Liver (tissue), 9 donors: ENCODE data around the gene PHKG2. TPM values are rescaled to one million over a fixed set of nuclear protein-coding genes. Genes with fewer than 3 reads are reported as not detected.
A peak's percentile ranks its signal among the peaks of the same experiment; 100 is the strongest.

Experiments used
- DNase-seq: peaks from one replicate; pipeline ENCODE4 v3.0.0-alpha.2; 2017; ENCODE audit warnings: low spot score
- H3K27ac ChIP-seq, 2 donors: one replicate each; pipeline ENCODE4 v1.7.0; 2013; ENCODE audit warnings: inconsistent platforms in 2 of 2, low read length in 2 of 2, control low read depth in 1 of 2, low read depth in 1 of 2, mild to moderate bottlenecking in 1 of 2
- H3K27me3 ChIP-seq, 4 donors: one replicate each; pipeline versions ENCODE4 v1.6.1 to v1.7.0; 2013; ENCODE audit warnings: low read length in 3 of 4, inconsistent platforms in 1 of 4, mild to moderate bottlenecking in 1 of 4, moderate library complexity in 1 of 4; ENCODE audit not compliant: control insufficient read depth in 4 of 4, insufficient read depth in 4 of 4
- H3K36me3 ChIP-seq, 4 donors: one replicate each; pipeline versions ENCODE4 v1.6.1 to v1.7.0; 2013; ENCODE audit warnings: low read length in 3 of 4, mild to moderate bottlenecking in 3 of 4, low read depth in 1 of 4, moderate library complexity in 1 of 4; ENCODE audit not compliant: control insufficient read depth in 4 of 4, insufficient read depth in 3 of 4
- H3K4me1 ChIP-seq, 4 donors: one replicate each; pipeline versions ENCODE4 v1.6.1 to v1.7.0; 2013; ENCODE audit warnings: low read length in 3 of 4, mild to moderate bottlenecking in 3 of 4, moderate library complexity in 1 of 4; ENCODE audit not compliant: control insufficient read depth in 4 of 4, insufficient read depth in 4 of 4
- H3K4me3 ChIP-seq, 3 donors: one replicate each; pipeline versions ENCODE4 v1.6.1 to v1.7.0; 2013; ENCODE audit warnings: low read length in 3 of 3, control low read depth in 1 of 3, low read depth in 1 of 3, mild to moderate bottlenecking in 1 of 3
- H3K9ac ChIP-seq, 2 donors: one replicate each; pipeline ENCODE4 v1.7.0; 2013; ENCODE audit warnings: low read length in 2 of 2, mild to moderate bottlenecking in 2 of 2, moderate library complexity in 2 of 2, control low read depth in 1 of 2, low read depth in 1 of 2
- H3K9me3 ChIP-seq, 4 donors: one replicate each; pipeline versions ENCODE4 v1.6.1 to v1.7.0; 2013; ENCODE audit warnings: low read length in 3 of 4; ENCODE audit not compliant: control insufficient read depth in 4 of 4
- CTCF ChIP-seq: fragments of 150-350 bp; IDR thresholded peaks from 2 replicates; pipeline ENCODE4 v1.5.1; 2017; ENCODE audit warnings: improper control_type of control experiment, low read depth, low read length; ENCODE audit not compliant: missing input control
- EGR1 ChIP-seq, 2 donors: IDR thresholded peaks; 2 replicates each; pipeline ENCODE4 v1.6.1; 2016 to 2018; ENCODE audit warnings: antibody characterized with exemption in 2 of 2, low read depth in 2 of 2
- FOXA1 ChIP-seq: IDR thresholded peaks from 2 replicates; pipeline ENCODE4 v1.6.1; 2016; ENCODE audit warnings: antibody characterized with exemption
- HNF4A ChIP-seq, 2 donors: conservative IDR thresholded peaks; 2 replicates each; pipeline ENCODE4 v1.6.1; 2016; ENCODE audit warnings: antibody characterized with exemption in 2 of 2, mild to moderate bottlenecking in 2 of 2
- HNF4G ChIP-seq: IDR thresholded peaks from 2 replicates; pipeline ENCODE4 v1.6.1; 2016; ENCODE audit warnings: antibody characterized with exemption
- MAX ChIP-seq: IDR thresholded peaks from 2 replicates; pipeline ENCODE4 v1.6.1; 2016; ENCODE audit warnings: antibody characterized with exemption
- RAD21 ChIP-seq, 2 donors: IDR thresholded peaks; 2 replicates each; pipeline ENCODE4 v1.6.1; 2016; ENCODE audit warnings: antibody characterized with exemption in 2 of 2, mild to moderate bottlenecking in 2 of 2
- REST ChIP-seq: IDR thresholded peaks from 2 replicates; pipeline ENCODE4 v1.6.1; 2016; ENCODE audit warnings: antibody characterized with exemption, mild to moderate bottlenecking
- TAF1 ChIP-seq: conservative IDR thresholded peaks from 2 replicates; pipeline ENCODE4 v1.6.1; 2016; ENCODE audit warnings: antibody characterized with exemption, mild to moderate bottlenecking
- YY1 ChIP-seq: IDR thresholded peaks from 2 replicates; pipeline ENCODE4 v1.6.1; 2016; ENCODE audit warnings: antibody characterized with exemption, mild to moderate bottlenecking
- WGBS: extraction: QIAGEN DNeasy Blood & Tissue Kit; methylation state at CpG from one replicate; pipeline ENCODE4 v1.1.7; 2013; 5-methylcytosine and 5-hydroxymethylcytosine counted together
- polyA plus RNA-seq, 2 donors: library from polyadenylated mRNA; stranded (reverse) in 1 of 2; unstranded in 1 of 2; fragments of 200-250 nt in 1 of 2; fragments of >200 nt in 1 of 2; fragmentation: Nextera tagmentation in 1 of 2; extraction: Ambion mirVana in 1 of 2; gene quantifications; one replicate each; pipeline versions ENCODE4 v1.2.1 to v1.2.3, GENCODE V29; 2013 to 2015
- total RNA-seq, 2 donors: library from RNA; depleted of rRNA; stranded (reverse); fragments of >200 nt; gene quantifications; one replicate each; pipeline ENCODE4 v1.2.3, GENCODE V29; 2014
- donor health status: healthy.
- donor health status: healthy.
- donor health status: healthy.
- donor health status: healthy.
- donor health status: healthy.

PHKG2 gene
- total and polyA plus RNA-seq, 4 donors, result 9.2 to 21.2 (median 17.9) TPM

GRCh38 chr16:30722443-30722842, 25.8 kb upstream of the PHKG2 start:
- Histone ChIP-seq H3K4me3 (no peak overlapping the region), H3K9me3 (no peaks in the 10 kb centered on the region), H3K9ac (no peak overlapping the region), H3K27me3 (no peaks in the 10 kb centered on the region), H3K27ac (no peak overlapping the region), H3K4me1 (peaks cover 0 to 19% (median 5%) of the 10 kb centered on the region in 4 donors), H3K36me3 (peaks cover 49 to 68% (median 53%) of the 10 kb centered on the region in 4 donors)
- TF ChIP-seq REST (no peak), YY1 (no peak), RAD21 (IDR thresholded peaks at IDR 0.05) (peak in 1 of 2 donors; percentile 37), HNF4A (conservative IDR thresholded peaks at IDR 0.05) (no peak), FOXA1 (no peak)
- DNase-seq, result no peak
- 71% methylated on average over 6 of the region's 6 CpGs for WGBS

- Histone ChIP-seq H3K9me3 (no peaks in the 10 kb centered on the region), H3K27me3 (no peaks in the 10 kb centered on the region), H3K4me1 (peaks cover 0 to 21% (median 5%) of the 10 kb centered on the region in 4 donors), H3K4me3 (no peak overlapping the region), H3K9ac (no peak overlapping the region), H3K36me3 (peaks cover 48 to 65% (median 53%) of the 10 kb centered on the region in 4 donors), H3K27ac (no peak overlapping the region)
- TF ChIP-seq RAD21 (IDR thresholded peaks at IDR 0.05), result no peak
- TF ChIP-seq TAF1, result no peak
- no peak for TF ChIP-seq HNF4G
- no peak for TF ChIP-seq REST
- TF ChIP-seq MAX, result no peak
- no peak for TF ChIP-seq CTCF
- no peak for TF ChIP-seq FOXA1
- TF ChIP-seq EGR1 (IDR thresholded peaks at IDR 0.05; ENCODE audit: low read depth in 2 of 2), result no peak
- no peak for TF ChIP-seq YY1
- 95% methylated on average over 10 of the region's 10 CpGs for WGBS
- DNase-seq, result no peak
These were observed 25.3 kb upstream of the PHKG2 start for GRCh38 chr16:30722916-30723315.
